GM23338 (cell line): ENCODE results near the gene ARHGEF39. TPM values are rescaled to one million over a fixed set of nuclear protein-coding genes. Genes with fewer than 3 reads are reported as not detected.

Experiments
- ATAC-seq: fragments of 200-7000 bp; cut with Tn5 transposase; 3 replicates; pipeline ENCODE4 v1.9.1; 2020
- DNase-seq: peaks from one replicate; pipeline ENCODE4 v3.0.0-alpha.2; 2015; ENCODE audit warnings: low spot score
- H2AFZ ChIP-seq: fragments of 200-600 bp; sonication (generic); 2 replicates; pipeline ENCODE4 v1.8.0; 2016; ENCODE audit warnings: antibody characterized with exemption, mild to moderate bottlenecking, moderate library complexity
- H3F3A ChIP-seq: fragments of 200-600 bp; sonication (generic); replicated peaks from 2 replicates; pipeline ENCODE4 v1.8.0; 2017; ENCODE audit warnings: antibody characterized with exemption, mixed run types, low read depth
- H3K27ac ChIP-seq: fragments of 200-600 bp; sonication (generic); 2 replicates; pipeline ENCODE4 v1.6.1; 2016; ENCODE audit warnings: low read depth
- H3K27me3 ChIP-seq: fragments of 200-600 bp; sonication (generic); 2 replicates; pipeline ENCODE4 v1.8.0; 2016; ENCODE audit warnings: mild to moderate bottlenecking, mixed run types, moderate library complexity; ENCODE audit not compliant: insufficient read depth
- H3K36me3 ChIP-seq: fragments of 200-600 bp; sonication (generic); 2 replicates; pipeline ENCODE4 v1.8.0; 2016; ENCODE audit warnings: mild to moderate bottlenecking; ENCODE audit not compliant: insufficient read depth
- H3K4me1 ChIP-seq: fragments of 200-600 bp; sonication (generic); 2 replicates; pipeline ENCODE4 v1.8.0; 2016; ENCODE audit warnings: mild to moderate bottlenecking, moderate library complexity; ENCODE audit not compliant: insufficient read depth
- H3K4me2 ChIP-seq: fragments of 200-600 bp; sonication (generic); 2 replicates; pipeline ENCODE4 v1.7.1; 2017; ENCODE audit warnings: mixed run types
- H3K4me3 ChIP-seq: fragments of 200-600 bp; sonication (generic); 2 replicates; pipeline ENCODE4 v1.6.1; 2016; ENCODE audit warnings: mixed run types
- H3K79me2 ChIP-seq: fragments of 200-600 bp; sonication (generic); replicated peaks from 2 replicates; pipeline ENCODE4 v1.8.0; 2017; ENCODE audit warnings: mild to moderate bottlenecking; ENCODE audit not compliant: insufficient read depth
- H3K9me2 ChIP-seq: fragments of 200-600 bp; sonication (generic); 2 replicates; pipeline ENCODE4 v1.8.0; 2017; ENCODE audit not compliant: insufficient read depth
- H4K20me1 ChIP-seq: fragments of 200-600 bp; sonication (generic); replicated peaks from 2 replicates; pipeline ENCODE4 v1.8.0; 2017; ENCODE audit warnings: mild to moderate bottlenecking; ENCODE audit not compliant: insufficient read depth
- H3K27ac Mint-ChIP-seq: 2 replicates; pipeline ENCODE4 v1.8.0; 2020; ENCODE audit warnings: inconsistent platforms, mild to moderate bottlenecking, moderate library complexity, mixed read lengths
- H3K27me3 Mint-ChIP-seq: 3 replicates; pipeline ENCODE4 v1.8.0; 2022; ENCODE audit warnings: low read depth, mild to moderate bottlenecking, moderate library complexity, mixed read lengths, inconsistent platforms; ENCODE audit not compliant: insufficient read depth, poor library complexity
- H3K36me3 Mint-ChIP-seq: 3 replicates; pipeline ENCODE4 v1.8.0; 2021; ENCODE audit warnings: low read depth, mild to moderate bottlenecking, inconsistent platforms, moderate library complexity, mixed read lengths
- H3K4me1 Mint-ChIP-seq: 3 replicates; pipeline ENCODE4 v1.8.0; 2020; ENCODE audit warnings: mild to moderate bottlenecking, inconsistent platforms, mixed read lengths
- H3K4me3 Mint-ChIP-seq: 3 replicates; pipeline ENCODE4 v1.8.0; 2021; ENCODE audit warnings: moderate library complexity, mild to moderate bottlenecking, inconsistent platforms, mixed read lengths
- H3K9me3 Mint-ChIP-seq: 3 replicates; pipeline ENCODE4 v1.8.0; 2020; ENCODE audit warnings: moderate library complexity, mild to moderate bottlenecking, inconsistent platforms, mixed read lengths
- CREB1 ChIP-seq: fragments of 250-450 bp; sonication (Bioruptor Pico); IDR thresholded peaks from 2 replicates; pipeline ENCODE4 v1.5.0; 2020; ENCODE audit warnings: low read depth, mild to moderate bottlenecking, moderate library complexity
- EZH2 ChIP-seq: fragments of 200-600 bp; sonication (generic); IDR thresholded peaks from one replicate; pipeline ENCODE4 v1.8.0; 2017; ENCODE audit warnings: antibody characterized with exemption, mild to moderate bottlenecking, low read depth; ENCODE audit not compliant: unreplicated experiment
- EZH2phosphoT487 ChIP-seq: fragments of 200-600 bp; sonication (generic); IDR thresholded peaks from one replicate; pipeline ENCODE4 v1.8.1; 2018; ENCODE audit warnings: antibody characterized with exemption; ENCODE audit not compliant: unreplicated experiment
- JUNB ChIP-seq: IDR thresholded peaks from one replicate; pipeline ENCODE4 v1.6.1; 2016; ENCODE audit warnings: antibody characterized with exemption; ENCODE audit not compliant: unreplicated experiment
- NANOG ChIP-seq: IDR thresholded peaks from 2 replicates; pipeline ENCODE4 v1.6.1; 2016; ENCODE audit warnings: antibody characterized with exemption, borderline replicate concordance
- POLR2AphosphoS5 ChIP-seq: IDR thresholded peaks from 2 replicates; pipeline ENCODE4 v1.6.1; 2016; ENCODE audit warnings: antibody characterized with exemption, low read depth
- STAT1 ChIP-seq: IDR thresholded peaks from one replicate; pipeline ENCODE4 v1.6.1; 2016; ENCODE audit warnings: antibody characterized with exemption; ENCODE audit not compliant: unreplicated experiment
- ZNF331 ChIP-seq: fragments of 250-450 bp; sonication (Bioruptor Pico); IDR thresholded peaks from 2 replicates; pipeline ENCODE4 v1.5.0; 2020; ENCODE audit warnings: low read depth, mild to moderate bottlenecking, moderate library complexity
- polyA plus RNA-seq: library from polyadenylated mRNA; unstranded; fragments of >200 nt; fragmentation: Nextera tagmentation; extraction: Ambion mirVana; gene quantifications from 2 replicates; pipeline ENCODE4 v1.2.1, GENCODE V29; 2016
- total RNA-seq: library from RNA; depleted of rRNA; stranded (reverse); fragments of >200 nt; shearing (Covaris generic); gene quantifications from 2 replicates; pipeline ENCODE4 v1.2.3, GENCODE V29; 2014
- TF ChIP-seq, protein P1 (sequence below): IDR thresholded peaks from one replicate; pipeline ENCODE4 v1.6.1; 2018; ENCODE audit warnings: antibody characterized with exemption; ENCODE audit not compliant: unreplicated experiment
- TF ChIP-seq, protein P2 (sequence below): IDR thresholded peaks from 2 replicates; pipeline ENCODE4 v1.6.1; 2016; ENCODE audit warnings: antibody characterized with exemption

ARHGEF39 gene
- total and polyA plus RNA-seq, 2 experiments from 2014 or later: 16.8 to 31.0 TPM

DNA sequence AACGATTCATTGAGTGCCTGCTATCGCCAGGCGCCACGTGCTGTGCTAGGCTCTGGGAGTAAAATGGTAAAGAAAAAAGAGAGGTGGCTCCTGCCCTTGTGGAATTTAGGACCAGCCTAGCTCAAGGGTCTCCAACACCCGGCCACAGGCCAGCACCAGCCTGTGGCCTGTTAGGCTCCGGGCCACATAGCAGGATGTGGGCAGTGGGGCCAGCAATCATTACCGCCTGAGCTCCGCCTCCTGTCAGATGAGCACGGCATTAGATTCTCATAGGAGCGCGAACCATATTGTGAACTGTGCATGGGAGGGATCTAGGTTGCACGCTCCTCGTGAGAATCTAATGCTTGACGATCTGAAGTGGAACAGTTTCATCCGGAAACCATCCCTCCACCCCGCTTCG lies 8.6 kb downstream of the ARHGEF39 start (continued):
- TF ChIP-seq, protein P1, sequence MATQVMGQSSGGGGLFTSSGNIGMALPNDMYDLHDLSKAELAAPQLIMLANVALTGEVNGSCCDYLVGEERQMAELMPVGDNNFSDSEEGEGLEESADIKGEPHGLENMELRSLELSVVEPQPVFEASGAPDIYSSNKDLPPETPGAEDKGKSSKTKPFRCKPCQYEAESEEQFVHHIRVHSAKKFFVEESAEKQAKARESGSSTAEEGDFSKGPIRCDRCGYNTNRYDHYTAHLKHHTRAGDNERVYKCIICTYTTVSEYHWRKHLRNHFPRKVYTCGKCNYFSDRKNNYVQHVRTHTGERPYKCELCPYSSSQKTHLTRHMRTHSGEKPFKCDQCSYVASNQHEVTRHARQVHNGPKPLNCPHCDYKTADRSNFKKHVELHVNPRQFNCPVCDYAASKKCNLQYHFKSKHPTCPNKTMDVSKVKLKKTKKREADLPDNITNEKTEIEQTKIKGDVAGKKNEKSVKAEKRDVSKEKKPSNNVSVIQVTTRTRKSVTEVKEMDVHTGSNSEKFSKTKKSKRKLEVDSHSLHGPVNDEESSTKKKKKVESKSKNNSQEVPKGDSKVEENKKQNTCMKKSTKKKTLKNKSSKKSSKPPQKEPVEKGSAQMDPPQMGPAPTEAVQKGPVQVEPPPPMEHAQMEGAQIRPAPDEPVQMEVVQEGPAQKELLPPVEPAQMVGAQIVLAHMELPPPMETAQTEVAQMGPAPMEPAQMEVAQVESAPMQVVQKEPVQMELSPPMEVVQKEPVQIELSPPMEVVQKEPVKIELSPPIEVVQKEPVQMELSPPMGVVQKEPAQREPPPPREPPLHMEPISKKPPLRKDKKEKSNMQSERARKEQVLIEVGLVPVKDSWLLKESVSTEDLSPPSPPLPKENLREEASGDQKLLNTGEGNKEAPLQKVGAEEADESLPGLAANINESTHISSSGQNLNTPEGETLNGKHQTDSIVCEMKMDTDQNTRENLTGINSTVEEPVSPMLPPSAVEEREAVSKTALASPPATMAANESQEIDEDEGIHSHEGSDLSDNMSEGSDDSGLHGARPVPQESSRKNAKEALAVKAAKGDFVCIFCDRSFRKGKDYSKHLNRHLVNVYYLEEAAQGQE: no peak
- TF ChIP-seq, protein P2, sequence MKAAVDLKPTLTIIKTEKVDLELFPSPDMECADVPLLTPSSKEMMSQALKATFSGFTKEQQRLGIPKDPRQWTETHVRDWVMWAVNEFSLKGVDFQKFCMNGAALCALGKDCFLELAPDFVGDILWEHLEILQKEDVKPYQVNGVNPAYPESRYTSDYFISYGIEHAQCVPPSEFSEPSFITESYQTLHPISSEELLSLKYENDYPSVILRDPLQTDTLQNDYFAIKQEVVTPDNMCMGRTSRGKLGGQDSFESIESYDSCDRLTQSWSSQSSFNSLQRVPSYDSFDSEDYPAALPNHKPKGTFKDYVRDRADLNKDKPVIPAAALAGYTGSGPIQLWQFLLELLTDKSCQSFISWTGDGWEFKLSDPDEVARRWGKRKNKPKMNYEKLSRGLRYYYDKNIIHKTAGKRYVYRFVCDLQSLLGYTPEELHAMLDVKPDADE: no peak
- TF ChIP-seq NANOG (no peak), POLR2AphosphoS5 (no peak), ZNF331 (no peak), EZH2phosphoT487 (no peak), JUNB (no peak), STAT1 (no peak)

DNA sequence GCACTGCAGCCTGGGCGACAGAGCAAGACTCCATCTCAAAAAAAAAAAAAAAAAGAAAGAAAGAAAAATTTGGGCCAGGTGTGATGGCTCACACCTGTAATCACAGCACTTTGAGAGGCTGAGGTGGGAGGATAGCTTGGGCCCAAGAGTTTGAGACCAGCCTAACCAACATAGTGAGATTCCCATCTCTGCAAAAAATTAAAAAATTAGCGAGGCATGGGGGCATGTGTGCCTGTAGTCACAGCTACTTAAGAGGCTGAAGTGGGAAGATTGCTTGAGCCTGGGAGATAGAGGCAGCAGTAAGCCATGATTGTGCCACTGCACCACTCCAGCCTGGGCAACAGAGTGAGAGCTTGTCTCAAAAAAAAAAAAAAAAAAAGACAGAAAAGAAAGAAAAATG lies 11.4 kb downstream of the ARHGEF39 start:
- H3K27me3 Mint-ChIP-seq: peaks cover 35% of the 10 kb centered on the region
- peaks cover 27% of the 10 kb centered on the region for H3K4me1 ChIP-seq
- no peak overlapping the region for H3K4me3 ChIP-seq

More for the DNA sequence above, 11.4 kb downstream of the ARHGEF39 start:
- peaks cover 4% of the 10 kb centered on the region; the same call in 1 of the 2 replicates for H3K27me3 ChIP-seq
- no peak overlapping the region for H2AFZ ChIP-seq
- Mint-ChIP-seq H3K4me1 (peaks cover 42% of the 10 kb centered on the region), H3K9me3 (peaks cover 3% of the 10 kb centered on the region; the same call in 2 of the 3 replicates), H3K36me3 (peaks cover 5% of the 10 kb centered on the region; the same call in 2 of the 3 replicates), H3K27ac (no peak overlapping the region), H3K4me3 (no peak overlapping the region)
- H4K20me1 ChIP-seq: no peaks in the 10 kb centered on the region; the same call in 1 of the 2 replicates
- no peaks in the 10 kb centered on the region for H3K36me3 ChIP-seq
- no peaks in the 10 kb centered on the region for H3K79me2 ChIP-seq
- TF ChIP-seq CREB1 (CRISPR knock-in tag): no peak
- TF ChIP-seq, protein P2: no peak
- TF ChIP-seq EZH2: no peak
- no peak for TF ChIP-seq JUNB
- no peak overlapping the region for H3K4me2 ChIP-seq
- no peaks in the 10 kb centered on the region for H3K9me2 ChIP-seq
- 0 out of 2 replicates have a peak, but pooled peaks cover 4% of the 10 kb centered on the region for H3F3A ChIP-seq
- ATAC-seq (no peak), DNase-seq (no peak)
- H3K27ac ChIP-seq: no peak overlapping the region
